Caki2 (cell line): ENCODE measurements around the gene MYG1. TPM values are rescaled to one million over a fixed set of nuclear protein-coding genes. Genes with fewer than 3 reads are reported as not detected.

Experiments
- DNase-seq: peaks from one replicate; pipeline ENCODE4 v3.0.0-alpha.2; 2015; ENCODE audit warnings: low read depth
- in situ Hi-C: cut with HindIII; loops from 2 replicates; pipeline ENCODE4 v1.10.0; 2016; ENCODE audit warnings: low sequenced_read_pairs, low pct_unique_long_range_greater_than_20kb, mixed read lengths
- total RNA-seq: library from RNA; depleted of rRNA; stranded (reverse); fragments of >200 nt; shearing (Covaris generic); gene quantifications from 2 replicates; pipeline ENCODE4 v1.2.3, GENCODE V29; 2014; ENCODE audit warnings: low replicate concordance

Gene MYG1
- total RNA-seq, 1 experiment from 2014 or later, result 89.8 TPM

DNA sequence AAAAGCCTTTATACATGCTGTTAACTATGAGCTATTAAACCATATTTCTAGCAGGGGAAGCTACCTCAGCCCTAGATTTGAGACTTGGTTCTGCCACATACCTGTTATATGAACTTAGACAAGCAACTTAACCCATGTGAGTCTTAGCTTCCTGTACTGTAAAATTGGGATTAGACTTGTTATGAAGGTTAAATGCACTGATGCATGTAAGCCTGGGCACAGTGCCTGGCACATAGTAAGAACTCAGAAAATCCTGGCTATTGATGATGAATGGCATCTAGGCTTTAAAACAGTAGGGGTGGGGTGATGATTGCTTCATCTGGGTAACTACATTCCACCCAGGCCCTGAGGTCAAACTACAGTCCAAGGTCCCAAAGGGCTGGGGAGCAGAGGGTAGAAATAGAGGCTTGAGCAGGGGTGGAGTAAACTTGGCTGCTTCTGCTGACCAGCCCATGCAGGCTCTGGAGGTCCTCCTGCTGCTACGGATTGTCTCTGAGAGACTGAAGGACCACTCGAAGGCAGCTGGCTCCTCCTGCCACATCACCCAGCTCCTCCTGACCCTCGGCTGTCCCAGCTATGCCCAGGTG, 20.1 kb upstream of the MYG1 start:
- DNase-seq, result no peak
- in situ Hi-C loops, result no loop called here

DNA sequence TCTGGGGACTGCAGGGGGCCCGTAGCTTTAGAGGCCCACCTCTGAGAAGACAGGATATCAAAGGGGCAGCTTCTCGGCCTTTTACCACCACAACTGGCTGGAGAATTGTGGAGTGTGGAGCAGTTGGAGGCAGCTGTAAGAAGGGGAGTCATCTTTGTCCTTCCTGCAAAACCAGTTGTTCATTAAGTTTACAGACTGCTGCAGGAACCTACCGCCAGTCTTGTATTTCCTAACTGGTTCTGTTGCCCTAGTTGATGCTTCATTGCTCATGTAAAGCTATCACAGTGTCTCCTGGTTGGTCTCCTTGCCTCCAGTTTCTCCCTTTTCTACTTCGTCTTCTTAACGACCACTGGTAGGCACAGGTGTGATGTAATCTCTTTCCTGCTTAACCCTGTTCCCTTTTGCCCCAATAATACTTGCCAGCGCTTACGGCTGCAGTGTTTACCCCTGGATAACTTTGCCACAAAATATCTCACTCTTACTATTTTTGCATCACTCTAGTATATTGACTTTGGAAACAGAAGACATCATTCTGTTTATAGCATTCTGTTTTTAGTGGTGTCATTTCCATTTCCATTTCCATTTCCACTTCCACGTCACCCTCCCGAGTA, 19.5 kb upstream of the MYG1 start:
- in situ Hi-C loops, result no loop called here
- DNase-seq, result no peak

DNA sequence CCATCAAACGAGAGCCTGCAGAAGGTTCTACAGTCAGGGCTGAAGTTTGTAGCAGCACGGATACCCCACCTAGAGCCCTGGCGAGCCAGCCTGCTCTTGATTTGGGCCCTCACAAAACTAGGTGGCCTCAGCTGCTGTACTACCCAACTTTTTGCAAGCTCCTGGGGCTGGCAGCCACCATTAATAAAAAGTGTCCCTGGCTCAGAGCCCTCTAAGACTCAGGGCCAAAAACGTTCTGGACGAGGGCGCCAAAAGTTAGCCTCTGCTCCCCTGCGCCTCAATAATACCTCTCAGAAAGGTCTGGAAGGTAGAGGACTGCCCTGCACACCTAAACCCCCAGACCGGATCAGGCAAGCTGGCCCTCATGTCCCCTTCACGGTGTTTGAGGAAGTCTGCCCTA, 13.0 kb upstream of the MYG1 start:
- DNase-seq, result no peak
- in situ Hi-C loops, result no loop called here

DNA sequence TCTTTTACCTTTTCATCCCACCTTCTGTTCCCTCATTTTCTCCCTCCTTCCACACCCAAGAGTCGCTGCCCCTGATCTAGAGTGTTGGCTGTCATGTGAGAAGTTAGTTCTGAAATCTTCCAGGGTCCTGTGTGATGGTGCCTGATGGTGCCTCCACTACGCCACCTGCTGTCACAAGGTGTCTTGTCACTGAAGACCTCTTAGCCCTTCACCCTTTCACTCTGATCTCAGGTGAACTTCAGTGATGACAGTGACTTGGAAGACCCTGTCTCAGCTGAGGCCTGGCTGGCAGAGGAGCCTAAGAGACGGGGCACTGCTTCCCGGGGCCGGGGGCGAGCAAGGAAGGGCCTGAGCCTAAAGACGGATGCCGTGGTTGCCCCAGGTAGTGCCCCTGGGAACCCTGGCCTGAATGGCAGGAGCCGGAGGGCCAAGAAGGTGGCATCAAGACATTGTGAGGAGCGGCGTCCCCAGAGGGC, 11.7 kb upstream of the MYG1 start:
- peak; percentile 48 for DNase-seq
- in situ Hi-C loops, result no loop called here

DNA sequence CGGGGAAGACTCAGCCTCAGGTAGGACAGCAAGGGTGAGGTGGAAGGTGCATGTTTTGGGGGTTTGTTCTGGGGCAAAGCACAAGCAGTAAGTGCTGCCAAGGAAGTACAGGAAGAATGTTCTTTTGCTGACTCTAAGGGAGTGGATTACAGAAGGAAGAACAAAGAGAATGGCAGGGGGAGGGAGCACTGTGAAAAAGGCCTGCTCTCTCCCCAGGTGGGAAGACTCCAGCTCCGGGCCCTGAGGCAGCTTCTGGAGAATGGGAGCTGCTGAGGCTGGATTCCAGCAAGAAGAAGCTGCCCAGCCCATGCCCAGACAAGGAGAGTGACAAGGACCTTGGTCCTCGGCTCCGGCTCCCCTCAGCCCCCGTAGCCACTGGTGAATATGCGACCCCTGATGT, 11.2 kb upstream of the MYG1 start:
- in situ Hi-C loops, result no loop called here
- DNase-seq, result no peak

DNA sequence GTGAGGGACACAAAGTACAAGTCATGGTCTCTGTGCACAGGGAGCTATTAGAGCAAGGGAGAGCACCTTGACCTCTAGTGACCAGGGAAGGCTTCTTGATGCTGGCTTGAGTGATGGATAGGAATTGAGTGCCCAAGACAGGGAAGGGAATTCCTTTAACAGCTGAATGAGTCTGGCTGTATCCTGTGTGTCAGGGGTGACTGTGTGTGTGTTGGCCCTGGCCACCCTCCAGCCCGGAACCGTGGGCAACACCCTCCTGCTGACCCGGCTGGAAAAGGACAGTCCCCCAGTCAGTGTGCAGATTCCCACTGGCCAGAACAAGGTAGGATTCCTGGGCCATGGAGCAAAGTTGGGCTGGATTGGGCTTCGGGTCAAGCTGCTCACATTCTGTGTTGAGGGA, 9.6 kb upstream of the MYG1 start:
- in situ Hi-C loops, result loop anchor here (10.0 kb wide), 1 partner anchor 75 kb away; no protein-coding TSS in a partner anchor
- peak; percentile 61 for DNase-seq

DNA sequence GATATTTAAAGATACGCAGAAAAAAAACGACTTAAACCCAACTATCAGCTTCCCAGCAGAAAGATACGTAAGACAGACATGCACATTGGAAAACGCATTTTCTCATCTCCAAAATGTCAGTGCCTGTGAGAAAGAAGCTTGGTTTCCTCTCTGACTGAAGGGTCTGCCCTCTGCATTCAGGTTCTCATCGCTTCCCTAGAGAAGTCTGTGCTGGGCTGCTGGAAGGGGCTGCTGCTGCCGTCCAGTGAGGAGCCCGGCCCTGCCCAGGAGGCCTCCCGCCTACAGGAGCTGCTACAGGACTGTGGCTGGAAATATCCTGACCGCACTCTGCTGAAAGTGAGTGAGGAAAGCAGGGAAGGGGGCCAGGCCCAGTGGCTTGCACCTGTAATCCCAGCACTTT, 8.8 kb upstream of the MYG1 start:
- DNase-seq, result no peak
- in situ Hi-C loops, result loop anchor here (10.0 kb wide), 1 partner anchor 76 kb away; no protein-coding TSS in a partner anchor

DNA sequence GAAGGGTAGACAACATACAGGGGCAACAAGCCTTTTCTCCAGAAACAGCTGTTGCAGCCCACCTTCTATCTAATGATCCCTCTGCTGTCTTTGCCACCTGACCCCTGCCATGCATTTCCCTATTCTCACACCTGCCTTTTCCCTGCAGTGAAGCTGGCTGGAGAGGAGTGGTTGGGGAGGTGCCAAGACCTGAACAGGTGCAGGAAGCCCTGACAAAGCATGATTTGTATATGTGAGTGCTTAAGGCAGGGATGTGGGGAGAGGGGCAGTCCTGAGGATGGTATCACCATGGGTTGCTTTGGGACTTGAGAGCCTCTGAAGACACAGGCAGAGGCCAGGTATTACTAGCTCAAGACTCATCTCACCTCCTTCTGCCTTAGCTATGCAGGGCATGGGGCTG, 7.1 kb upstream of the MYG1 start:
- DNase-seq, result no peak
- in situ Hi-C loops, result loop anchor here (10.0 kb wide), 1 partner anchor 78 kb away; no protein-coding TSS in a partner anchor

DNA sequence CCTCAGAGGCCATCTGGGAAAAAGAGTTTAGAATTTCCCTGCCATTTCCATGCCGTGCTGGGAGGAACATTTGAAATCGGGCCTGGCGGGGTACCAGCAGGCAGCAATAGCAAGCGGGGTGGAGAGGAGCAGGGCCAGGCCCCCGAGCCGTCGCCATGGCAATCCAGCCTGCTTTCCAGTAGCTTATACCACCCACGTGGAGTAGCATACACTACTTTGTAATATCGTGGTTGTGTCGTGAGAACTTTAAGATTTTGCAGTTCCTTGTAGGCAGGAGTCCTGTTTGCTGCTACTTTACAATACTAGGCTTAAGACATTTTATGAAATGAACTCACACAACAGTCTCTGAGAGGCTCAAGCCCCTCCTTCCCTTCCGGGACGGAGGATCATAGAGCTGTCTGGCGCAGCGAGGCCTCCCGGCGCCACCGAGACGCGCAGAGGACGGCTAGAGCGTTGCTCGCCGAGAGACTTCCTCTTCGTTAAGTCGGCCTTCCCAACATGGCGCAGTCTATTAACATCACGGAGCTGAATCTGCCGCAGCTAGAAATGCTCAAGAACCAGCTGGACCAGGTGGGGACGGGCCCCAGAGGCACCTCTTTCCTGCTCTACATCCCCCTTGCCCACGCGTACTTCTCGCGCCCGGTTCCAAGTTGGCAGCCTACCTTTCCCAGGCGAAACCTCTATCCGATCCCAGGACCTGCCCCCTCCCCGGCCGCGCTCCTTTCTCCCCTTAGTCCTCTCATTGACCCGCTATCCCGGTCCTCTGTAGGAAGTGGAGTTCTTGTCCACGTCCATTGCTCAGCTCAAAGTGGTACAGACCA, 4.2 kb upstream of the MYG1 start, which contains the start of gene PFDN5:
Gene PFDN5, plus strand, starts transcription at position 473 of the 821 bp plus-strand sequence. Its CDS starts 26 bp downstream, at position 499.
- peak; percentile 91 for DNase-seq
- in situ Hi-C loops, result loop anchor here (10.0 kb wide), 1 partner anchor 80 kb away; no protein-coding TSS in a partner anchor

DNA sequence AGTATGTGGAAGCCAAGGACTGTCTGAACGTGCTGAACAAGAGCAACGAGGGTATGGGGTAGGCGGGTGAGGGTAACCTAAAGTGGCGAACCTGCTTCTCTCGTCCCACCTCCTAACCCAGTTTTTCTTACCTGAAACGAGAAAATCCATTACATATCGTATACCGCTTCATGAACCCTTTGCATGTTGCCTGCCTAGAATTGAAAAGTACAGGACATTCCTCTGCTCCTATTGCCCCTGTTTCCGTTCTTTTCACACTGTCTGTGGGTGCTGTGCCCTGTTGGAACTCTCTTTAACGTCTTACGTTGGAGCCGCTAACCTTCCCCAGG, 3.6 kb upstream of the MYG1 start:
- no peak for DNase-seq
- in situ Hi-C loops, result loop anchor here (10.0 kb wide), 1 partner anchor 81 kb away; no protein-coding TSS in a partner anchor

DNA sequence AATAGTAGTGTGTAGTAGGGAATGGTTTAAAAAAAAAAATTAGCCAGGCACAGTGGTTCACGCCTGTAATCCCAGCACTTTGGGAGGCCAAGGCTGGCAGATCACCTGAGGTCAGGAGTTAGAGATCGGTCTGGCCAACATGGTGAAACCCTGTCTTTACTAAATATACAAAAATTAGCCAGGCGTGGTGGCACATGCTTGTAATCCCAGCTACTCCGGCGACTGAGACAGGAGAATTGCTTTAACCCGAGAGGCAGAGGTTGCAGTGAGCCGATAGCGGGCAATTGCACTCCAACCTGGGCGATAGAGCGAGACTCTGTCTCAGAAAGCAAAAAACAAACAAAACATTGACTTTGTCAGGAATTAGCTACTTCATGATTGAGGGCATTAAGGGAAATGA, 2.4 kb upstream of the MYG1 start:
- in situ Hi-C loops, result loop anchor here (10.0 kb wide), 1 partner anchor 82 kb away; no protein-coding TSS in a partner anchor
- peak; percentile 23 for DNase-seq

DNA sequence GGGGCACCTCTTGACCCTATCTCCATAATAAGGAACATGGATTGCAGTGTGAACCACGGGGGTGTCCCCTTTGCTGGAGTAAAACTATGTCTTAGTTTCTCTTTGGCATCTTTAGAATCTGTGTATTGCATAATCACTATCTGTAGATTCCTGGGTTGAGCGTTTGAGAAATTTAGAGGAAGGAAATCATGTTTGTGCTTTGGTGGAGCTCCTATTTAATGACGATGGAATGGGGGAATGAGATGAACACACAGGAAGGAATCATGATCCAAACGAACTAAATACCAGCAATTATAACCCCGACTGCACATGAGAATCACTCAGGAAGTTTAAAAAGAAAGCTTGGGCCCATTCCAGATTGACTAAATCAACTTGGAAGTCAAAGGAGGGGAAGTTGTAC, 1.3 kb upstream of the MYG1 start:
- DNase-seq, result no peak
- in situ Hi-C loops, result loop anchor here (10.0 kb wide), 1 partner anchor 83 kb away; no protein-coding TSS in a partner anchor

DNA sequence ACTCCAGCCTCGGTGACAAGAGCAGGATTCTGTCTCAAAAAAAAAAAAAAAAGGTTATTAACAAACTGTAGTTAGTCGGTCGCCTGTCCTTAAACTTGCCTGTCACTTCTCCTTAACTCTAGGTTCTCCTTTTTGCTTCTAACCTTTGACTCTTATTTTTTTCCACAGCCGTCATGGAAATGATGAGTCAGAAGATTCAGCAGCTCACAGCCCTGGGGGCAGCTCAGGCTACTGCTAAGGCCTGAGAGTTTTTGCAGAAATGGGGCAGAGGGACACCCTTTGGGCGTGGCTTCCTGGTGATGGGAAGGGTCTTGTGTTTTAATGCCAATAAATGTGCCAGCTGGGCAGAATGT, 418 bp upstream of the MYG1 start:
- DNase-seq, result peak; percentile 82
- in situ Hi-C loops, result loop anchor here (10.0 kb wide), 1 partner anchor 84 kb away; no protein-coding TSS in a partner anchor

DNA sequence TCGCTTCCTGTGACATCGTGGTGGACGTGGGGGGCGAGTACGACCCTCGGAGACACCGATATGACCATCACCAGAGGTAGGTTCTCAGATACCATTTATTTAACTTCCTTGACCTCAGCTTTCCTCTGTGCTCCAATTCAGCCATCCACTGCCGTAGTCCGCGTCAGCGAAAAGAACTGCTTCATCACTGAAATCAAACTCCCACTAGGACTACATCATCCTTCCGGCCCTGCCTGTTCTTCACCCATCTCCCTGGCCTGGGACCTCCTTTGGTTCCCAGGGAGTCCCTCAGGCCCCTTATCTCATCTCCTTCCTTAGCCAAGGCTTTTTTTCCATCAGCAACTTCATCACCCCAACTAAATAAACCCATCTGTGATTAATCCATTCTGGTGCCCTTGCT, 692 bp downstream of the MYG1 start:
- DNase-seq, result peak; percentile 26

DNA sequence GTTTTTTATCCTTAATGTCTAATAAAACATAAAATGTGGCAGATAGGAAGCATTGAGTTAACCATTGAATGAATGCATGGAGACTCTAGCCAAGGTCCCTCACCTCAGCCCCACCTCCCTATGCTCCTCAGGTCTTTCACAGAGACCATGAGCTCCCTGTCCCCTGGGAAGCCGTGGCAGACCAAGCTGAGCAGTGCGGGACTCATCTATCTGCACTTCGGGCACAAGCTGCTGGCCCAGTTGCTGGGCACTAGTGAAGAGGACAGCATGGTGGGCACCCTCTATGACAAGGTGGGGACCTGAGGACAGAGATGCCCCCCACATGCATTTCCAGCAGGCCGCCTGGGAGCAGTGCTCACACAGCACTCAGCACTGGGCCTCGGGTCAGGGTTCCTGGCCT, 3.4 kb downstream of the MYG1 start:
- no peak for DNase-seq
- in situ Hi-C loops, result no loop called here

More for the DNA sequence above, 692 bp downstream of the MYG1 start:
- in situ Hi-C loops, result no loop called here

DNA sequence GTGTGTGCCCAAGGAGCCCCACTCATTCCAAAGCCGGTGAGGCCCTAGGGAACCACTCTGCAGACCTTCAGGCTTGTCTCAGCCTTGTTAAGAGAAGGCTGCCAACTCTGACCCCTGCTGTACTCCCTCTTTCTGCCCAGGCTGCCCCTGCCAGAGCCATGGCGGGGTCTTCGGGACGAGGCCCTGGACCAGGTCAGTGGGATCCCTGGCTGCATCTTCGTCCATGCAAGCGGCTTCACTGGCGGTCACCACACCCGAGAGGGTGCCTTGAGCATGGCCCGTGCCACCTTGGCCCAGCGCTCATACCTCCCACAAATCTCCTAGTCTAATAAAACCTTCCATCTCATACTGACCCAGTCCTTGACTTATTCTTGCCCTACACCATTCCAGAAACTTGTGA, 7.3 kb downstream of the MYG1 start:
- in situ Hi-C loops, result no loop called here
- no peak for DNase-seq

DNA sequence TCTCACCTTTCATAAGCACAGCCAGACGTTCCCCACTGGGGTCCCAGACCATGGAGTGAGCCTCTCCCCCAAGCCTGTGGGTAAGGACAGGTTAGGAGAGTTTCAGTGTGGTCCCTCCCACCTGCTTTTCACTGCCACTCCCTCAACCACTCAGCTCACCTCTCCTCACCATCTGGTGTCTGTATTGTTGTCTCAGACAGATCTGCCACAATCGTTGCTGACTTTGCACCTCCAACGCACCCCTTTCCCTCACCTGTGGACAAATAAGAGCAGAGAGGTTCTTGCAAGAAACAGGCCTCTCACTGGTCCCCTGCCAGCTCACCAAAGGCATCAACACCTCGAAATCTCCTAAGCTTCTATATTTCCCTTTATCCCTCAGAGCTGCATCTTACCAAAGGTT, 8.8 kb downstream of the MYG1 start:
- in situ Hi-C loops, result no loop called here
- DNase-seq, result no peak

DNA sequence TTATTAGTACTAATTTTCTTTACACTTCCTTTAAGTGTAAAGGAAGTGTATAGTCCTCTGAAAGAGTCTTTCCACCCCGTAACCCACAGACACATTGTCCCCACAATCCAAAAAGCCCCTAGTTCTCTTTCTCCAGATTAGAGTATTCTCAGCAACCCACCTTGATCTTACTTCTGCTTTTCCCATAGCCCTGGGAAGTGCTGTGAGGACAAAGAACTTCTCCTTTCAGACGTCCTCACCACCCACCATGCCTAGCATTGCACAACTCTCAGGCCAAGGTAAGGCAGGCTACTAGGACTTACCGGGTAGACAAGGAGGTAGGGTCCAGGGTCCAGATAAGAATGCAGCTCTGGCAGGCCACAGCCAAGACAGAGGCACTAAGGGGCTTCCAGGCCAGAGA, 14.5 kb downstream of the MYG1 start:
- in situ Hi-C loops, result no loop called here

More for the DNA sequence above, 14.5 kb downstream of the MYG1 start:
- no peak for DNase-seq
